Measurements from ENCODE around the gene MGMT.

DNA sequence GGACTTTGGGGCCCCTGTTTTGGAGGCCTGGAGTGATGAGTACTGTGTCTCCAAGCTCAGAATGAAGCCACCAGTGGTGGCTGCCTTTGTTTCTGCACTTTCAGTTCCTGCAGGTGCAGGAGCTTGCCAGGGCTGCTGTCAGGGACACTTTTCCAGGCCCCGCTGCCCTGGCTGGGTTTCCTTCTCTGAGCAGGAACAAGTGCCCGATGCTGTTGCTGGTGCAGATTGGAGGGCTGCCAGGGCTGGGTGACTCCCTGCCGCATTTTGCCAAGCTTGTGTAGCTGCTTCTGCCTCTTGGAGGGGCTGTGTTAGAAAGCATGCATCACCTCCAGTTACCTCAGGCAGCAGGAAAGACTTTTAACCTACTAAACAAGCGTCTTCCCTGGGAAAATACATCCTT lies 211.1 kb downstream of the MGMT start:
- TF ChIP-seq ZNF184 (CRISPR knock-in tag; IDR thresholded peaks at IDR 0.05), result no peak
- TF ChIP-seq HDAC8 (tag; IDR thresholded peaks at IDR 0.05), result no peak
- TF ChIP-seq, protein P1, sequence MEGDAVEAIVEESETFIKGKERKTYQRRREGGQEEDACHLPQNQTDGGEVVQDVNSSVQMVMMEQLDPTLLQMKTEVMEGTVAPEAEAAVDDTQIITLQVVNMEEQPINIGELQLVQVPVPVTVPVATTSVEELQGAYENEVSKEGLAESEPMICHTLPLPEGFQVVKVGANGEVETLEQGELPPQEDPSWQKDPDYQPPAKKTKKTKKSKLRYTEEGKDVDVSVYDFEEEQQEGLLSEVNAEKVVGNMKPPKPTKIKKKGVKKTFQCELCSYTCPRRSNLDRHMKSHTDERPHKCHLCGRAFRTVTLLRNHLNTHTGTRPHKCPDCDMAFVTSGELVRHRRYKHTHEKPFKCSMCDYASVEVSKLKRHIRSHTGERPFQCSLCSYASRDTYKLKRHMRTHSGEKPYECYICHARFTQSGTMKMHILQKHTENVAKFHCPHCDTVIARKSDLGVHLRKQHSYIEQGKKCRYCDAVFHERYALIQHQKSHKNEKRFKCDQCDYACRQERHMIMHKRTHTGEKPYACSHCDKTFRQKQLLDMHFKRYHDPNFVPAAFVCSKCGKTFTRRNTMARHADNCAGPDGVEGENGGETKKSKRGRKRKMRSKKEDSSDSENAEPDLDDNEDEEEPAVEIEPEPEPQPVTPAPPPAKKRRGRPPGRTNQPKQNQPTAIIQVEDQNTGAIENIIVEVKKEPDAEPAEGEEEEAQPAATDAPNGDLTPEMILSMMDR (IDR thresholded peaks at IDR 0.05 in 2 of 3, conservative IDR thresholded peaks at IDR 0.05 in 1 of 3; ENCODE audit: insufficient read depth in 2 of 3, low read depth in 1 of 3, low read length in 3 of 3), result no peak
- TF ChIP-seq POLR2AphosphoS5 (IDR thresholded peaks at IDR 0.05; ENCODE audit: control insufficient read depth, insufficient read depth, low read depth, low read length), result no peak
- no peak for TF ChIP-seq ETV6 (IDR thresholded peaks at IDR 0.05; ENCODE audit: borderline replicate concordance in 1 of 2, low read depth in 2 of 2, low read length in 1 of 2)
- no peak for TF ChIP-seq ETV6 (CRISPR knock-in tag; IDR thresholded peaks at IDR 0.05; ENCODE audit: borderline replicate concordance)
- no peak for TF ChIP-seq ELF2 (CRISPR knock-in tag; IDR thresholded peaks at IDR 0.05)
- no peak for TF ChIP-seq ZNF274 (IDR thresholded peaks at IDR 0.05; ENCODE audit: borderline replicate concordance, low read depth, low read length)
- TF ChIP-seq, protein P2, sequence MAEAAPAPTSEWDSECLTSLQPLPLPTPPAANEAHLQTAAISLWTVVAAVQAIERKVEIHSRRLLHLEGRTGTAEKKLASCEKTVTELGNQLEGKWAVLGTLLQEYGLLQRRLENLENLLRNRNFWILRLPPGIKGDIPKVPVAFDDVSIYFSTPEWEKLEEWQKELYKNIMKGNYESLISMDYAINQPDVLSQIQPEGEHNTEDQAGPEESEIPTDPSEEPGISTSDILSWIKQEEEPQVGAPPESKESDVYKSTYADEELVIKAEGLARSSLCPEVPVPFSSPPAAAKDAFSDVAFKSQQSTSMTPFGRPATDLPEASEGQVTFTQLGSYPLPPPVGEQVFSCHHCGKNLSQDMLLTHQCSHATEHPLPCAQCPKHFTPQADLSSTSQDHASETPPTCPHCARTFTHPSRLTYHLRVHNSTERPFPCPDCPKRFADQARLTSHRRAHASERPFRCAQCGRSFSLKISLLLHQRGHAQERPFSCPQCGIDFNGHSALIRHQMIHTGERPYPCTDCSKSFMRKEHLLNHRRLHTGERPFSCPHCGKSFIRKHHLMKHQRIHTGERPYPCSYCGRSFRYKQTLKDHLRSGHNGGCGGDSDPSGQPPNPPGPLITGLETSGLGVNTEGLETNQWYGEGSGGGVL (CRISPR knock-in tag; IDR thresholded peaks at IDR 0.05), result no peak
- TF ChIP-seq, protein P3, sequence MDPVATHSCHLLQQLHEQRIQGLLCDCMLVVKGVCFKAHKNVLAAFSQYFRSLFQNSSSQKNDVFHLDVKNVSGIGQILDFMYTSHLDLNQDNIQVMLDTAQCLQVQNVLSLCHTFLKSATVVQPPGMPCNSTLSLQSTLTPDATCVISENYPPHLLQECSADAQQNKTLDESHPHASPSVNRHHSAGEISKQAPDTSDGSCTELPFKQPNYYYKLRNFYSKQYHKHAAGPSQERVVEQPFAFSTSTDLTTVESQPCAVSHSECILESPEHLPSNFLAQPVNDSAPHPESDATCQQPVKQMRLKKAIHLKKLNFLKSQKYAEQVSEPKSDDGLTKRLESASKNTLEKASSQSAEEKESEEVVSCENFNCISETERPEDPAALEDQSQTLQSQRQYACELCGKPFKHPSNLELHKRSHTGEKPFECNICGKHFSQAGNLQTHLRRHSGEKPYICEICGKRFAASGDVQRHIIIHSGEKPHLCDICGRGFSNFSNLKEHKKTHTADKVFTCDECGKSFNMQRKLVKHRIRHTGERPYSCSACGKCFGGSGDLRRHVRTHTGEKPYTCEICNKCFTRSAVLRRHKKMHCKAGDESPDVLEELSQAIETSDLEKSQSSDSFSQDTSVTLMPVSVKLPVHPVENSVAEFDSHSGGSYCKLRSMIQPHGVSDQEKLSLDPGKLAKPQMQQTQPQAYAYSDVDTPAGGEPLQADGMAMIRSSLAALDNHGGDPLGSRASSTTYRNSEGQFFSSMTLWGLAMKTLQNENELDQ (CRISPR knock-in tag; IDR thresholded peaks at IDR 0.05; ENCODE audit: borderline replicate concordance), result no peak
- TF ChIP-seq, protein P4, sequence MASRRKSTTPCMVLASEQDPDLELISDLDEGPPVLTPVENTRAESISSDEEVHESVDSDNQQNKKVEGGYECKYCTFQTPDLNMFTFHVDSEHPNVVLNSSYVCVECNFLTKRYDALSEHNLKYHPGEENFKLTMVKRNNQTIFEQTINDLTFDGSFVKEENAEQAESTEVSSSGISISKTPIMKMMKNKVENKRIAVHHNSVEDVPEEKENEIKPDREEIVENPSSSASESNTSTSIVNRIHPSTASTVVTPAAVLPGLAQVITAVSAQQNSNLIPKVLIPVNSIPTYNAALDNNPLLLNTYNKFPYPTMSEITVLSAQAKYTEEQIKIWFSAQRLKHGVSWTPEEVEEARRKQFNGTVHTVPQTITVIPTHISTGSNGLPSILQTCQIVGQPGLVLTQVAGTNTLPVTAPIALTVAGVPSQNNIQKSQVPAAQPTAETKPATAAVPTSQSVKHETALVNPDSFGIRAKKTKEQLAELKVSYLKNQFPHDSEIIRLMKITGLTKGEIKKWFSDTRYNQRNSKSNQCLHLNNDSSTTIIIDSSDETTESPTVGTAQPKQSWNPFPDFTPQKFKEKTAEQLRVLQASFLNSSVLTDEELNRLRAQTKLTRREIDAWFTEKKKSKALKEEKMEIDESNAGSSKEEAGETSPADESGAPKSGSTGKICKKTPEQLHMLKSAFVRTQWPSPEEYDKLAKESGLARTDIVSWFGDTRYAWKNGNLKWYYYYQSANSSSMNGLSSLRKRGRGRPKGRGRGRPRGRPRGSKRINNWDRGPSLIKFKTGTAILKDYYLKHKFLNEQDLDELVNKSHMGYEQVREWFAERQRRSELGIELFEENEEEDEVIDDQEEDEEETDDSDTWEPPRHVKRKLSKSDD (conservative IDR thresholded peaks at IDR 0.05; ENCODE audit: low read length), result no peak
- TF ChIP-seq TEAD4 (IDR thresholded peaks at IDR 0.05; ENCODE audit: low read length), result no peak
- no peak for TF ChIP-seq TEAD4 (CRISPR knock-in tag; IDR thresholded peaks at IDR 0.05; ENCODE audit: borderline replicate concordance)
- TF ChIP-seq ZNF197 (CRISPR knock-in tag; IDR thresholded peaks at IDR 0.05; ENCODE audit: low read depth), result no peak
- TF ChIP-seq SLC30A9 (CRISPR knock-in tag; IDR thresholded peaks at IDR 0.05), result no peak

Measured in K562 (cell line).